ENCODE measurements around the gene FXR2. TPM values are rescaled to one million over a fixed set of nuclear protein-coding genes. Genes with fewer than 3 reads are reported as not detected.
A peak's percentile ranks its signal among the peaks of the same experiment; 100 is the strongest.

The FXR2 gene
- total RNA-seq, 1 experiment from 2014 or later: 30.9 TPM

GRCh38 chr17:7652388-7653356 is 38.0 kb upstream of the FXR2 start:
- Mint-ChIP-seq H3K27ac (ENCODE audit: unreplicated experiment) (no peak overlapping the region), H3K27me3 (ENCODE audit: unreplicated experiment) (peaks cover 95% of the 10 kb centered on the region), H3K4me1 (ENCODE audit: low read depth, unreplicated experiment) (peaks cover 16% of the 10 kb centered on the region), H3K9me3 (ENCODE audit: low read depth, unreplicated experiment) (no peaks in the 10 kb centered on the region), H3K4me3 (ENCODE audit: low read depth, unreplicated experiment) (no peak overlapping the region), H3K36me3 (ENCODE audit: insufficient read depth, unreplicated experiment) (no peaks in the 10 kb centered on the region)
- no TSS peak for BruUV-seq (replicated peaks)
- DNase-seq: no peak
- CTCF ChIA-PET: no interaction called here
- TF ChIP-seq, protein P1, sequence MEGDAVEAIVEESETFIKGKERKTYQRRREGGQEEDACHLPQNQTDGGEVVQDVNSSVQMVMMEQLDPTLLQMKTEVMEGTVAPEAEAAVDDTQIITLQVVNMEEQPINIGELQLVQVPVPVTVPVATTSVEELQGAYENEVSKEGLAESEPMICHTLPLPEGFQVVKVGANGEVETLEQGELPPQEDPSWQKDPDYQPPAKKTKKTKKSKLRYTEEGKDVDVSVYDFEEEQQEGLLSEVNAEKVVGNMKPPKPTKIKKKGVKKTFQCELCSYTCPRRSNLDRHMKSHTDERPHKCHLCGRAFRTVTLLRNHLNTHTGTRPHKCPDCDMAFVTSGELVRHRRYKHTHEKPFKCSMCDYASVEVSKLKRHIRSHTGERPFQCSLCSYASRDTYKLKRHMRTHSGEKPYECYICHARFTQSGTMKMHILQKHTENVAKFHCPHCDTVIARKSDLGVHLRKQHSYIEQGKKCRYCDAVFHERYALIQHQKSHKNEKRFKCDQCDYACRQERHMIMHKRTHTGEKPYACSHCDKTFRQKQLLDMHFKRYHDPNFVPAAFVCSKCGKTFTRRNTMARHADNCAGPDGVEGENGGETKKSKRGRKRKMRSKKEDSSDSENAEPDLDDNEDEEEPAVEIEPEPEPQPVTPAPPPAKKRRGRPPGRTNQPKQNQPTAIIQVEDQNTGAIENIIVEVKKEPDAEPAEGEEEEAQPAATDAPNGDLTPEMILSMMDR (IDR thresholded peaks at IDR 0.05; ENCODE audit: unreplicated experiment): no peak
- intact Hi-C loops (cut with micrococcal nuclease; ENCODE audit: unreplicated experiment): no loop called here

GRCh38 chr17:7651665-7652387 is 37.1 kb upstream of the FXR2 start:
- TF ChIP-seq, protein P1 (IDR thresholded peaks at IDR 0.05; ENCODE audit: unreplicated experiment): no peak
- no peak for DNase-seq
- Mint-ChIP-seq H3K4me3 (ENCODE audit: low read depth, unreplicated experiment) (no peak overlapping the region), H3K4me1 (ENCODE audit: low read depth, unreplicated experiment) (peaks cover 16% of the 10 kb centered on the region), H3K36me3 (ENCODE audit: insufficient read depth, unreplicated experiment) (no peaks in the 10 kb centered on the region), H3K27ac (ENCODE audit: unreplicated experiment) (no peak overlapping the region), H3K9me3 (ENCODE audit: low read depth, unreplicated experiment) (no peaks in the 10 kb centered on the region), H3K27me3 (ENCODE audit: unreplicated experiment) (peaks cover 86% of the 10 kb centered on the region)
- CTCF ChIA-PET: interaction anchor here (0.7 kb wide), 1 partner anchor 119 kb away, joined by 3 read pairs; no protein-coding TSS in a partner anchor
- BruUV-seq (replicated peaks): no TSS peak
- intact Hi-C loops (cut with micrococcal nuclease; ENCODE audit: unreplicated experiment): no loop called here

DNA sequence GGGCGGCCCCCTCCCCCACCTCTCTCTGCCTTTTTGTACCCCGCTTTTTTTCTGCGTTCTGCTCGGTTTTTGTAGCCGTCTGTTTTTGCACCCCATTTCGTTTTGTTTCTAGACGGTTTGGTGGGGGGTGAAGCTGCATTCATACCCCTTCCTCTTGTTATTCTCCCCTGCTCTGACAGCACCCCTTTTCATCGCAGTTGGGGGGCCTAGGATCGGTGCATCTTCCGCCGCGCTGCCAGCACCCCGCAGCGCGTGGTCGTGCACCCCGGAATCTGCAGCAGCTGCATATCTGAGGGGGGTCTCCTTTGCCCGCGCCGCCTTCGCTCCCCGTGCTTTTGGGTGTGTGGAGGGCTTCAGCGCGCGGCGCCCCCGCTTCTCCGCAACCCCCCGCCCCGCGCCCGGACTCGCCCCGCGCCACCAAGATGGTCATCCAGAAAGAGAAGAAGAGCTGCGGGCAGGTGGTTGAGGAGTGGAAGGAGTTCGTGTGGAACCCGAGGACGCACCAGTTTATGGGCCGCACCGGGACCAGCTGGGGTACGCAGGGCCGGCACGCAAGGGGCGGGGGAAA is 36.5 kb upstream of the FXR2 start:
- H3K9me3 Mint-ChIP-seq (ENCODE audit: low read depth, unreplicated experiment): no peaks in the 10 kb centered on the region
- CTCF ChIA-PET: interaction anchor here (0.6 to 0.9 kb wide), 4 partner anchors 13 to 120 kb away, joined by 3 to 6 read pairs (median 4); partner anchors contain the start of gene FXR2

More for the DNA sequence above, 36.5 kb upstream of the FXR2 start:
- peaks cover 86% of the 10 kb centered on the region for H3K27me3 Mint-ChIP-seq (ENCODE audit: unreplicated experiment)
- no TSS peak for BruUV-seq (replicated peaks)
- intact Hi-C loops (cut with micrococcal nuclease; ENCODE audit: unreplicated experiment): no loop called here
- TF ChIP-seq, protein P1 (IDR thresholded peaks at IDR 0.05; ENCODE audit: unreplicated experiment): no peak
- no peak overlapping the region for H3K27ac Mint-ChIP-seq (ENCODE audit: unreplicated experiment)
- H3K4me3 Mint-ChIP-seq (ENCODE audit: low read depth, unreplicated experiment): peak overlapping the region; percentile 68
- peaks cover 16% of the 10 kb centered on the region for H3K4me1 Mint-ChIP-seq (ENCODE audit: low read depth, unreplicated experiment)
- no peaks in the 10 kb centered on the region for H3K36me3 Mint-ChIP-seq (ENCODE audit: insufficient read depth, unreplicated experiment)
- DNase-seq: no peak
